Osteoblast (primary cell): Measurements from ENCODE around the gene GDF9. TPM values are rescaled to one million over a fixed set of nuclear protein-coding genes. Genes with fewer than 3 reads are reported as not detected.
A peak's percentile ranks its signal among the peaks of the same experiment; 100 is the strongest.

ENCODE experiments used
- DNase-seq: peaks from one replicate; pipeline ENCODE4 v3.0.0; 2011; ENCODE audit warnings: low spot score, mixed read lengths; ENCODE audit not compliant: insufficient read length; ENCODE audit errors: missing footprints
- H2AFZ ChIP-seq: 2 replicates; pipeline ENCODE4 v1.6.0; 2011; ENCODE audit warnings: mild to moderate bottlenecking, low read length
- H3K27ac ChIP-seq: 2 replicates; pipeline ENCODE4 v1.5.1; 2011; ENCODE audit warnings: mild to moderate bottlenecking, low read depth, low read length, moderate library complexity
- H3K27me3 ChIP-seq: 2 replicates; pipeline ENCODE4 v1.6.0; 2012; ENCODE audit warnings: mild to moderate bottlenecking, control low read depth, inconsistent platforms, low read length, moderate library complexity; ENCODE audit not compliant: insufficient read depth
- H3K36me3 ChIP-seq: 2 replicates; pipeline ENCODE4 v1.5.1; 2011; ENCODE audit warnings: mild to moderate bottlenecking, low read length, control low read depth, moderate library complexity; ENCODE audit not compliant: insufficient read depth
- H3K4me1 ChIP-seq: 2 replicates; pipeline ENCODE4 v1.5.1; 2011; ENCODE audit warnings: mild to moderate bottlenecking, low read length, control low read depth, moderate library complexity; ENCODE audit not compliant: insufficient read depth
- H3K4me2 ChIP-seq: 2 replicates; pipeline ENCODE4 v1.6.0; 2011; ENCODE audit warnings: mild to moderate bottlenecking, low read length; ENCODE audit not compliant: insufficient read depth
- H3K4me3 ChIP-seq: fragments of 200-600 bp; sonication (generic); 3 replicates; pipeline ENCODE4 v1.5.1; 2012; ENCODE audit warnings: mild to moderate bottlenecking, low read length, inconsistent platforms; ENCODE audit not compliant: insufficient read depth
- H3K79me2 ChIP-seq: 2 replicates; pipeline ENCODE4 v1.6.0; 2012; ENCODE audit warnings: mild to moderate bottlenecking, low read length, control low read depth, inconsistent platforms; ENCODE audit not compliant: insufficient read depth
- H3K9me3 ChIP-seq: 2 replicates; pipeline ENCODE4 v1.5.1; 2011; ENCODE audit warnings: low read depth, low read length, control low read depth
- H4K20me1 ChIP-seq: 2 replicates; pipeline ENCODE4 v1.6.0; 2012; ENCODE audit warnings: mild to moderate bottlenecking, low read length, control low read depth; ENCODE audit not compliant: insufficient read depth
- total RNA-seq: library from RNA; depleted of rRNA; stranded (reverse); fragments of >200 nt; gene quantifications from 2 replicates; pipeline ENCODE4 v1.2.3, GENCODE V29; 2012
- TF ChIP-seq, protein P1 (sequence below): IDR thresholded peaks from 2 replicates; pipeline ENCODE4 v1.5.1; 2011; ENCODE audit warnings: mild to moderate bottlenecking, low read depth, low read length, moderate library complexity; ENCODE audit errors: extremely low read depth

GDF9 gene
- total RNA-seq, 1 donor, result 0.36 TPM

DNA sequence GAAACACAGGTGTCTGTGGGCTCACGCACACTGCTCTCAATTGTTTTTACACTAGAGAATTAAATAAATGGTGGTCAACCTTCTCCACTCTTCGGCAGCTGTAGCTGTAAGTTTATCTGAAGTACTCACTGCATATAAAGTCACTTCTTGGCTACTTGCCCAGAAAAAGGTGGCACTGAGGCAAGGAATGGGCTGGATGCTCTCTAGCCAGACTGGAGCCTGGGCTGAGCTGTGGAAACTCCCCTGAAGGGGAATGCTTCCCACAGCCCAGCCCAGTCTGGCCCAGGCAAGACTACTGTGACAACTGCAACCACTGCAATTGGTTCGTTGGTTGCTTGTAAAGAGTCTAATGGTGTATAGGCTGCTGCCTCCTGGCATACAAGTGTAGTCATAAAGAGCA lies 11.7 kb upstream of the GDF9 start:
- Histone ChIP-seq H3K27ac (peak overlapping the region; percentile 7), H3K9me3 (no peaks in the 10 kb centered on the region), H3K4me2 (no peak overlapping the region), H3K4me1 (peaks cover 22% of the 10 kb centered on the region), H2AFZ (no peak overlapping the region), H3K27me3 (no peaks in the 10 kb centered on the region), H3K36me3 (peaks cover 69% of the 10 kb centered on the region), H3K79me2 (peaks cover 9% of the 10 kb centered on the region), H4K20me1 (peaks cover 25% of the 10 kb centered on the region), H3K4me3 (no peak overlapping the region)
- TF ChIP-seq, protein P1, sequence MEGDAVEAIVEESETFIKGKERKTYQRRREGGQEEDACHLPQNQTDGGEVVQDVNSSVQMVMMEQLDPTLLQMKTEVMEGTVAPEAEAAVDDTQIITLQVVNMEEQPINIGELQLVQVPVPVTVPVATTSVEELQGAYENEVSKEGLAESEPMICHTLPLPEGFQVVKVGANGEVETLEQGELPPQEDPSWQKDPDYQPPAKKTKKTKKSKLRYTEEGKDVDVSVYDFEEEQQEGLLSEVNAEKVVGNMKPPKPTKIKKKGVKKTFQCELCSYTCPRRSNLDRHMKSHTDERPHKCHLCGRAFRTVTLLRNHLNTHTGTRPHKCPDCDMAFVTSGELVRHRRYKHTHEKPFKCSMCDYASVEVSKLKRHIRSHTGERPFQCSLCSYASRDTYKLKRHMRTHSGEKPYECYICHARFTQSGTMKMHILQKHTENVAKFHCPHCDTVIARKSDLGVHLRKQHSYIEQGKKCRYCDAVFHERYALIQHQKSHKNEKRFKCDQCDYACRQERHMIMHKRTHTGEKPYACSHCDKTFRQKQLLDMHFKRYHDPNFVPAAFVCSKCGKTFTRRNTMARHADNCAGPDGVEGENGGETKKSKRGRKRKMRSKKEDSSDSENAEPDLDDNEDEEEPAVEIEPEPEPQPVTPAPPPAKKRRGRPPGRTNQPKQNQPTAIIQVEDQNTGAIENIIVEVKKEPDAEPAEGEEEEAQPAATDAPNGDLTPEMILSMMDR, result no peak
- no peak for DNase-seq

DNA sequence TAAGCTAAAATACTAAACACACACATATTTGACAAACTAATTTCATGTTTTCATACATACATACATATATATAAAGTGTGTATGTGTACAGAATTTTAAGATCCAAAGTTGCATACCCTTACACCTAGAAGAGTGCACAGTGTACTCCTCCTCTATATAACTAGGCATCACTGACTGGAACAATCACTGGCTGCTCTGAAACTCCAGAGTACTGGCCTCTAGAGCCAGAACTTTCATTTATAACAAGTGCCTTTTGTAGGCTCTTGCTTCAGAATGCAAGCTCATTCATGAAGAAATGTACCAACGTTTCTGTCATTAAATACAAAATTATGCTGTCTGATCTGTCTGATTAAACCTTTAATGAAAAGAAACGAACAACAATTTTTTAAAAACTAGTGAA lies 11.2 kb upstream of the GDF9 start:
- Histone ChIP-seq H3K27ac (no peak overlapping the region), H4K20me1 (peaks cover 25% of the 10 kb centered on the region), H3K79me2 (peaks cover 9% of the 10 kb centered on the region)

DNA sequence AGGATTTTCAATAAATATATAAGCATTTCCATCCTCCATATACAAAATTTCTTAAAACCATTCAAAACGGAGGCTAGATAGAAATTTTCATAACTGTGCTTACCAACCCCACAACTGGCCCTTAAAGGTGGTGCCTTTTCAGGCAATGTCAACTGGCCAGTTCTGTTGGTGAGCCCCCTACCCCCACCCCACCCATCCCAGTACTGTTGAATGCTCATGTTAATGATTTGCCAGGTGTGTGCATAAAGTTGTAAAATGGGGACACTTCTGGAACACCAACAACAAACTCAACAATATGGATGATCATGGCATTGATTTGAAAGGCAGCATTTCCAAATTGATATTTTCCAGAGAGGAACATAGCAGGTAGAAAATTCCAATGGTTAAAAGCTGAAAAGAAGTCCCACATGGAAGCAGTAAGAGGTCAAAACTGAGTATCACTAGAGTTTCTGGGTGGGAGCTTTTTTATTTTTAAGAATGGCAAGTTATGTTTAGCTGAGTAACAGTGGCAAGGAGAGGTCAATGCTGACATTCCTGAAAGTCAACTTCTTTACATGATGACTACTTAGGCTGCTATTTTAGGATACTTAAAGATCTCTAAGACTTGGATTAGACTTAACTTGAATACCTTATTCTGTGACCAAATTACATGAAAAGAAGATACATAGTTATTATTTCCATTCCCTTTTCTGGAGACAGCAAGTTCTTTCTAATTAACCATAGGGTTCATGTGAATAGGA lies 9.9 kb upstream of the GDF9 start:
- DNase-seq, result no peak
- peaks cover 9% of the 10 kb centered on the region for H3K79me2 ChIP-seq
- peaks cover 67% of the 10 kb centered on the region for H3K36me3 ChIP-seq
- no peak overlapping the region for H2AFZ ChIP-seq
- H3K27ac ChIP-seq, result peak overlapping the region; percentile 34
- no peak overlapping the region for H3K4me3 ChIP-seq
- H3K27me3 ChIP-seq, result no peaks in the 10 kb centered on the region
- H4K20me1 ChIP-seq, result peaks cover 23% of the 10 kb centered on the region
- no peaks in the 10 kb centered on the region for H3K9me3 ChIP-seq
- no peak overlapping the region for H3K4me2 ChIP-seq
- TF ChIP-seq, protein P1, result no peak
- H3K4me1 ChIP-seq, result peaks cover 31% of the 10 kb centered on the region

More for the DNA sequence above, 11.2 kb upstream of the GDF9 start:
- H2AFZ ChIP-seq, result no peak overlapping the region
- H3K4me1 ChIP-seq, result peaks cover 23% of the 10 kb centered on the region
- no peak for DNase-seq
- H3K27me3 ChIP-seq, result no peaks in the 10 kb centered on the region
- no peak overlapping the region for H3K4me3 ChIP-seq
- peaks cover 69% of the 10 kb centered on the region for H3K36me3 ChIP-seq
- no peaks in the 10 kb centered on the region for H3K9me3 ChIP-seq
- no peak overlapping the region for H3K4me2 ChIP-seq
- TF ChIP-seq, protein P1, result no peak

DNA sequence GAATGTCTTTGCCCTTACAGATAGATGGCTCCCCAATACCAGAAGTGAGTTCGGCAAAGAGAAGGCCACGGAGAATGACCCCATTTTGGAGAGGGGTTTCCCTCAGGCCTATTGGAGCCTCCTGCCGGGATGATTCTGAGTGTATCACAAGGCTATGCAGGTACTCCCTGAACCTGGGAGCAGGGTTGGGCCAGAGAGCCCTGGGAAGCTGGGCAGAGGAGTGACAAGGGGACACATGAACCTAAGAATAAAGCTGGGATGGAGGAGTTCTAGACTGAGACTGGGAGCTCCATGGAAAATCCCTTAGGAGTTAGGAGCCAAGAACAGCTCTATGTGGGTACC lies 7.6 kb upstream of the GDF9 start:
- Histone ChIP-seq H3K36me3 (peaks cover 55% of the 10 kb centered on the region), H2AFZ (no peak overlapping the region), H3K4me1 (peaks cover 31% of the 10 kb centered on the region), H3K9me3 (no peaks in the 10 kb centered on the region), H3K27ac (no peak overlapping the region), H3K4me2 (no peak overlapping the region), H3K79me2 (peaks cover 3% of the 10 kb centered on the region), H3K27me3 (no peaks in the 10 kb centered on the region), H4K20me1 (peaks cover 23% of the 10 kb centered on the region), H3K4me3 (no peak overlapping the region)
- TF ChIP-seq, protein P1, result no peak
- DNase-seq, result no peak
